Astrocyte of the cerebellum (primary cell): ENCODE measurements around the gene PROSER2.

Source experiments
- DNase-seq: peaks from one replicate; pipeline ENCODE4 v3.0.0-alpha.2; 2011; ENCODE audit warnings: low read depth
- H3K4me3 ChIP-seq: 2 replicates; pipeline ENCODE4 v1.5.1; 2011; ENCODE audit warnings: mild to moderate bottlenecking, low read depth, low read length, moderate library complexity
- CTCF ChIP-seq: IDR thresholded peaks from 2 replicates; pipeline ENCODE4 v1.5.1; 2012; ENCODE audit warnings: low read length, low read depth, moderate library complexity, mild to moderate bottlenecking; ENCODE audit errors: missing control alignments
- in situ Hi-C: cut with HindIII; loops from 2 replicates; pipeline ENCODE4 v1.10.0; 2017; ENCODE audit warnings: low sequenced_read_pairs

Gene PROSER2

DNA sequence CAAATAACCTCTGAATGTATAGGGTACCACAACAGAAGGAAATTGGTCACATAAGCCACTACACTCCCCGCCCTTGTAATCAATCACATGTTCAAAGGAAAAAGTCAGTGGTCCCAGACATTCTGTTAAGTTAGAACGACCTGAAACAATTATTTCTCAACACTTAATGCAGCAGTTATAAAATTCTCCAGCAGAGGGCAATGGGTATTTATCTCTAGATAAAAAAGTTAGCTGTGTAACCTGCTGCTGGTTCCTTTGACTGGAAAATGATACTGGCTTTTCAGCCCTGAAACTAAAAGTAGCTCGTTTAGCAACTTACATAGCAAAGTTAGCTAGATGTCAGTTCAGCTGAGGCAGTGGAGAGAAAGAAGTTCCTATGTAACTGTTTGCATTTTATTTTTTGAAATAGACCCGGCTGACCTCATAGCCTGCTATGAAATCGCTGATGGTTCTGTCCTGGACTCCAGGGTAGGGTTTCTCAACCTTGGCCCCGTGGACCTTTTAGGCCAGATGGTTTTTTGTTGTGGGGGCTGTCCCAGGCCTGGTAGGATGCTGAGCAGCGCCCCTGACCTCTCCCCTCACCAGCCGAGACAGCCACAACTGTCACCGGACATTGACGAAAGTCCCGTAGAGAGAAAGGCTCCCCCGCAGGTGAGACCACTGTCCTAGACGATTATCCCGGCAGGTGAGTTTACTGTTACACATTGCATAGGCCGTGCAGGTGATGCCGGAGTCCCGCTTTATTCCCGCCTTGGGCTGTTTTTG, 40.2 kb upstream of the PROSER2 start:
- in situ Hi-C loops: loop anchor here (5.0 kb wide), 1 partner anchor 44 kb away; no protein-coding TSS in a partner anchor
- H3K4me3 ChIP-seq: no peak overlapping the region
- peak; percentile 61 for TF ChIP-seq CTCF
- peak; percentile 49 for DNase-seq

DNA sequence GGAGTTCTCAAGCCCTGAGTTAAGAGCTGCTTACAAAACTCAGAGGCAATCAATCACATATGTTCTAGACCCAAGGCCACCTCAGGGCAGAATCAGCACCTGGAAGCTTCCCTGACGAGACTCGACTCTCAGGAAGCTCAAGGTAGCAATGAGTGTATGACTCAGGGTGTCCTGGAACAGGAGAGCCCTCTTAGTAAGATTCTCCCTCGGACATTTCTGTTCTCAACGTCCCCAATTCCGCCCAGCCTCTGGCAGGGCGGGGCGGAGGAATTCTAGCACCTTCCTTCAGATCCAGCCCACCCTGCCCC, 39.6 kb upstream of the PROSER2 start:
- TF ChIP-seq CTCF: no peak
- no peak for DNase-seq
- in situ Hi-C loops: loop anchor here (5.0 kb wide), 1 partner anchor 44 kb away; no protein-coding TSS in a partner anchor
- no peak overlapping the region for H3K4me3 ChIP-seq

DNA sequence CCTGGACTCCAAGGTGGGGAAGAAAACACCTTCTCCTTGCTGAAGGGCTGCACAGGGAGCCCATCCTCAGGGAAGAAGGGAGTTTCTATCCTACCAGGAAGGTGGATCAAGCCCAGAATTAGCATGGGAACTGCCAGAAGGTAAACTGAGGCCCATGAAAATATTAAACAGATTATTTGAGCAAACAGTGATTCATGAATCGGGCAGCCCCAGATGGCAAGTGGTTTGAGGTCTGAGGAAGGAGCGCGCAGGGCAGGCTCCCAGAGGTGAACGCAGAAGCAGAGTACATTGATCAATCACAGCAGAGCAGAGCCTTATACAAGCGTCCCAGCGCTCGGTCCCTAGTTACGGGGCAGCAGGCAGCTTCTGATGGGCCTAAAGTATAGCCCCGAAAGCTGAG, 35.8 kb upstream of the PROSER2 start:
- in situ Hi-C loops: no loop called here
- H3K4me3 ChIP-seq: no peak overlapping the region
- TF ChIP-seq CTCF: no peak
- no peak for DNase-seq

GRCh38 chr10:11787846-11788245, 35.3 kb upstream of the PROSER2 start:
- in situ Hi-C loops: no loop called here
- TF ChIP-seq CTCF: no peak
- no peak for DNase-seq

DNA sequence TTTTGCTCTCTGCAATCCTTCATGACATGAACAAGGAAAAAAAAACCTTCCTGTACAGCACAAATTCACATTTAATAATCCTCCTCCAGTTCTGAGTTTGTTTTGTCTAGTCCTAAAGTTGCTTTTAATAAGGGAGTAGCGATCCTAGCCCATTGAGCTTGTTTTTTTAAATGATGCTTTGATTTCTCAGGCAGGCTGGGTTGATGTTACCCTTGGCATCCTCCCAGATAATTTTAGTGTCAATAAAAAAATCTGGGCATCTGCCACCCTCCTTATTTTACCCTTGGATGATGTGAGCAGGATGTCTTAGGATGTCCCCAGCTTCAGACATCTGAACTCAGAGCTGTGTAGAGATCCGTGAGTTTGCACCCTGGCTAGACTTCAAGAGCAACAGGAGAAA, 33.9 kb upstream of the PROSER2 start:
- no peak for TF ChIP-seq CTCF
- no peak for DNase-seq
- in situ Hi-C loops: no loop called here
- no peak overlapping the region for H3K4me3 ChIP-seq

More at GRCh38 chr10:11787846-11788245, 35.3 kb upstream of the PROSER2 start:
- no peak overlapping the region for H3K4me3 ChIP-seq

DNA sequence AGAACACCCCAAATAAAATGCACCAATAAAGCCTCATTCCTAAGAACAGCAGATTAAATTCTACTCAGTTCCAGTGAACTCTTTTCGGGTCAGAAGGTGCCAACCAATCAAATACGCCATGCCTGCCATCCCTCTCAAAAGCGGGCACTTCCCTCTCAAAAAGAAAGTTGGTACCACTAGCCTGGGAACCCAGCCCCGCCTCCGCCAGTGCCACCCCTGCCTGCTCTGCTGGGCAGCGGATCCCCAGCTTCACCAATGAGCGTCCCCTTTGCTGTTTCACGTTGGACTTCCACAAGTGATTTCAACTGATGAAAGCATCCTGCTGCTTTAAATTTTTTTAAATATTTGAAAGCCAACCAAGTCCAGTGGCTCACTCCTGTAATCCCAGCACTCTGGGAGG, 33.2 kb upstream of the PROSER2 start:
- DNase-seq: no peak
- TF ChIP-seq CTCF: no peak
- in situ Hi-C loops: no loop called here

More for the DNA sequence above, 33.2 kb upstream of the PROSER2 start:
- no peak overlapping the region for H3K4me3 ChIP-seq
